ENCODE results near the gene KHDC1. TPM values are rescaled to one million over a fixed set of nuclear protein-coding genes. Genes with fewer than 3 reads are reported as not detected.
"Not testable (repeated sequence)": the region's sequence is repeated elsewhere in the genome, so short reads cannot be mapped to it uniquely, and the experiment has no call there.

KHDC1 gene
- total and polyA plus RNA-seq, 2 donors (not counting 1 experiment from before 2014, with no cell fraction given) = 2.6 to 3.5 TPM

DNA sequence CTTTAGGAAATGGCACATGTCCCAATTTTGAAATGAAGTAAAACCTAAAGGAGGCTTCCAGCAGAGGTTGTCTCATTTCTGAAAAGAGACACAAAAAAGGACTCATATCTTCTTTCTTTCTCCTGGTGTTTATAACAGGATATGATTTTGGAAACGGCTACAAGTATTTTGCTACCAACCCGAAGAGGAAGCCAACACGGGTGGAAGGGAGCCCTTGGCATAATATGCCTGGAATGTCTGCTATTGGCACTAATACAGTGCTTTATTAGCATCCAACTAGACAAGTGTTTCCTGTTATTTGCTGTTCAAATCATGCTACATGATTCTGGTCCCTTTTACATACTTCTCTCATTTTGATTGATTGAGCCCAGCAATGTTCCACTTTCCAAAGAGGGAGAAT lies 29.0 kb downstream of the KHDC1 start:
- DNase-seq; H2AFZ ChIP-seq (ENCODE audit: insufficient read depth, low read depth, low read length, poor library complexity, severe bottlenecking); H3K4me2 ChIP-seq (replicated peaks; ENCODE audit: low read depth, low read length, poor library complexity, severe bottlenecking); H3K27ac ChIP-seq (ENCODE audit: low read length in 2 of 2); H3K27me3 Mint-ChIP-seq; H3K27ac Mint-ChIP-seq; H3K4me1 Mint-ChIP-seq; H3K36me3 ChIP-seq (replicated peaks in 1 of 2; ENCODE audit: control extremely low read depth in 1 of 2, control insufficient read depth in 1 of 2, extremely low read depth in 1 of 2, insufficient read depth in 2 of 2, low read length in 1 of 2); H3K9me3 Mint-ChIP-seq (ENCODE audit: insufficient read depth); H4K20me1 ChIP-seq (ENCODE audit: control insufficient read depth, insufficient read depth, low read length, poor library complexity, severe bottlenecking); H3K27me3 ChIP-seq (replicated peaks in 1 of 4; ENCODE audit: control extremely low read depth in 1 of 4, control insufficient read depth in 3 of 4, insufficient read depth in 4 of 4, low read length in 3 of 4); ATAC-seq (ENCODE audit: low read depth); H3K4me1 ChIP-seq (ENCODE audit: control insufficient read depth in 2 of 2, insufficient read depth in 2 of 2, low read length in 2 of 2); intact Hi-C loops (cut with micrococcal nuclease); POLR2A ChIA-PET; H3K9ac ChIP-seq (ENCODE audit: low read length); H3K4me3 ChIP-seq (ENCODE audit: control extremely low read depth in 1 of 5, extremely low read depth in 1 of 5, insufficient read depth in 1 of 5, low read depth in 2 of 5, low read length in 4 of 5); H3K9me3 ChIP-seq (ENCODE audit: control extremely low read depth in 1 of 3, control insufficient read depth in 2 of 3, insufficient read depth in 1 of 3, low read length in 2 of 3); H3K79me2 ChIP-seq (ENCODE audit: control insufficient read depth, insufficient read depth, low read length); H3K4me3 Mint-ChIP-seq; CTCF ChIA-PET: not testable (repeated sequence)
- 100% methylated on average over 1 of the region's 3 CpGs for WGBS (ENCODE audit: insufficient coverage)

- no peaks in the 10 kb centered on the region for H3K9me3 Mint-ChIP-seq (ENCODE audit: insufficient read depth)
- no peaks in the 10 kb centered on the region for H3K27me3 Mint-ChIP-seq
- intact Hi-C loops (cut with micrococcal nuclease) = no loop called here
- TF ChIP-seq EZH2 (IDR thresholded peaks at IDR 0.05; ENCODE audit: borderline replicate concordance, insufficient read depth, low read depth, low read length, poor library complexity, severe bottlenecking) = no peak
- TF ChIP-seq, protein P1, sequence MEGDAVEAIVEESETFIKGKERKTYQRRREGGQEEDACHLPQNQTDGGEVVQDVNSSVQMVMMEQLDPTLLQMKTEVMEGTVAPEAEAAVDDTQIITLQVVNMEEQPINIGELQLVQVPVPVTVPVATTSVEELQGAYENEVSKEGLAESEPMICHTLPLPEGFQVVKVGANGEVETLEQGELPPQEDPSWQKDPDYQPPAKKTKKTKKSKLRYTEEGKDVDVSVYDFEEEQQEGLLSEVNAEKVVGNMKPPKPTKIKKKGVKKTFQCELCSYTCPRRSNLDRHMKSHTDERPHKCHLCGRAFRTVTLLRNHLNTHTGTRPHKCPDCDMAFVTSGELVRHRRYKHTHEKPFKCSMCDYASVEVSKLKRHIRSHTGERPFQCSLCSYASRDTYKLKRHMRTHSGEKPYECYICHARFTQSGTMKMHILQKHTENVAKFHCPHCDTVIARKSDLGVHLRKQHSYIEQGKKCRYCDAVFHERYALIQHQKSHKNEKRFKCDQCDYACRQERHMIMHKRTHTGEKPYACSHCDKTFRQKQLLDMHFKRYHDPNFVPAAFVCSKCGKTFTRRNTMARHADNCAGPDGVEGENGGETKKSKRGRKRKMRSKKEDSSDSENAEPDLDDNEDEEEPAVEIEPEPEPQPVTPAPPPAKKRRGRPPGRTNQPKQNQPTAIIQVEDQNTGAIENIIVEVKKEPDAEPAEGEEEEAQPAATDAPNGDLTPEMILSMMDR (IDR thresholded peaks at IDR 0.05) = no peak
- no peak overlapping the region for H3K4me3 ChIP-seq (ENCODE audit: control extremely low read depth in 1 of 5, extremely low read depth in 1 of 5, insufficient read depth in 1 of 5, low read depth in 2 of 5, low read length in 4 of 5)
- no peaks in the 10 kb centered on the region for H3K4me1 ChIP-seq (ENCODE audit: control insufficient read depth in 2 of 2, insufficient read depth in 2 of 2, low read length in 2 of 2)
- H3K9me3 ChIP-seq (ENCODE audit: control extremely low read depth in 1 of 3, control insufficient read depth in 2 of 3, insufficient read depth in 1 of 3, low read length in 2 of 3) = peaks cover 0 to 3% (median 0%) of the 10 kb centered on the region in 3 donors
- DNase-seq (no peak), ATAC-seq (ENCODE audit: low read depth) (no peak)
- no peaks in the 10 kb centered on the region for H3K4me1 Mint-ChIP-seq
- no peaks in the 10 kb centered on the region for H3K27me3 ChIP-seq (replicated peaks in 1 of 4; ENCODE audit: control extremely low read depth in 1 of 4, control insufficient read depth in 3 of 4, insufficient read depth in 4 of 4, low read length in 3 of 4)
- H3K4me3 Mint-ChIP-seq = no peak overlapping the region
- H3K27ac ChIP-seq (ENCODE audit: low read length in 2 of 2) = no peak overlapping the region
- no peaks in the 10 kb centered on the region for H4K20me1 ChIP-seq (ENCODE audit: control insufficient read depth, insufficient read depth, low read length, poor library complexity, severe bottlenecking)
- WGBS (ENCODE audit: insufficient coverage) = 100% methylated on average over 4 of the region's 6 CpGs
- H3K36me3 ChIP-seq (replicated peaks in 1 of 2; ENCODE audit: control extremely low read depth in 1 of 2, control insufficient read depth in 1 of 2, extremely low read depth in 1 of 2, insufficient read depth in 2 of 2, low read length in 1 of 2) = no peaks in the 10 kb centered on the region
- POLR2A ChIA-PET = no interaction called here
- CTCF ChIA-PET = no interaction called here
- H2AFZ ChIP-seq (ENCODE audit: insufficient read depth, low read depth, low read length, poor library complexity, severe bottlenecking) = no peak overlapping the region
- no peaks in the 10 kb centered on the region for H3K79me2 ChIP-seq (ENCODE audit: control insufficient read depth, insufficient read depth, low read length)
- H3K4me2 ChIP-seq (replicated peaks; ENCODE audit: low read depth, low read length, poor library complexity, severe bottlenecking) = no peak overlapping the region
- H3K9ac ChIP-seq (ENCODE audit: low read length) = no peak overlapping the region
- no peak overlapping the region for H3K27ac Mint-ChIP-seq
Observed at GRCh38 chr6:73233048-73233447, 29.9 kb downstream of the KHDC1 start.

All from B cell (primary cell).